HEK293 (cell line): ENCODE measurements around the gene HDLBP.

Experiments
- CTCF ChIA-PET: fragments of 350-600 bp; formaldehyde crosslinking; extraction: SDS; loops from one replicate; lab custom pipeline; 2021; ENCODE audit warnings: antibody characterized with exemption; lab: Yijun Ruan, JAX
- POLR2A ChIA-PET: fragments of 300-600 bp; formaldehyde crosslinking; extraction: SDS; loops from one replicate; lab custom pipeline; 2020; ENCODE audit warnings: antibody characterized with exemption, inconsistent platforms; lab: Yijun Ruan, JAX
- H3K27ac ChIP-seq: fragments of 200-500 bp; sonication (Bioruptor generic); 2 replicates; pipeline ENCODE4 v1.5.1; 2014; ENCODE audit warnings: low read depth, low read length, control low read depth, inconsistent platforms; ENCODE audit errors: extremely low read depth
- H3K36me3 ChIP-seq, 2 experiments: fragments of 200-500 bp in 1 of 2; sonication (Bioruptor generic) in 1 of 2; 1 replicate in 1 of 2; 2 replicates in 1 of 2; pipeline ENCODE4 v1.5.1; 2014 to 2017; ENCODE audit warnings: inconsistent platforms in 2 of 2, low read length in 2 of 2; ENCODE audit not compliant: control insufficient read depth in 2 of 2, insufficient read depth in 1 of 2
- H3K4me1 ChIP-seq: fragments of 200-500 bp; sonication (Bioruptor generic); 2 replicates; pipeline ENCODE4 v1.5.1; 2014; ENCODE audit warnings: mild to moderate bottlenecking, low read length, inconsistent platforms; ENCODE audit not compliant: control insufficient read depth, insufficient read depth
- H3K4me3 ChIP-seq: 2 replicates; pipeline ENCODE4 v1.5.1; 2011; ENCODE audit warnings: low read depth, mild to moderate bottlenecking, control low read depth, low read length, moderate library complexity
- H3K9me3 ChIP-seq: fragments of 200-500 bp; sonication (Bioruptor generic); 2 replicates; pipeline ENCODE4 v1.5.1; 2014; ENCODE audit warnings: low read depth, low read length, inconsistent platforms; ENCODE audit not compliant: control insufficient read depth, insufficient read depth
- CTCF ChIP-seq: fragments of 450-650 bp; formaldehyde crosslinking; IDR thresholded peaks from 2 replicates; pipeline ENCODE4 v1.5.1; 2016; ENCODE audit warnings: missing biosample characterization, missing genetic modification characterization
- FEZF1 ChIP-seq: fragments of 450-650 bp; formaldehyde crosslinking; IDR thresholded peaks from 2 replicates; pipeline ENCODE4 v1.5.1; 2016; ENCODE audit warnings: missing biosample characterization, missing genetic modification characterization
- GLI4 ChIP-seq: fragments of 450-650 bp; formaldehyde crosslinking; IDR thresholded peaks from 2 replicates; pipeline ENCODE4 v1.5.1; 2016; ENCODE audit warnings: missing biosample characterization, missing genetic modification characterization
- MYNN ChIP-seq: fragments of 450-650 bp; formaldehyde crosslinking; IDR thresholded peaks from 2 replicates; pipeline ENCODE4 v1.5.1; 2016; ENCODE audit warnings: missing biosample characterization, missing genetic modification characterization, borderline replicate concordance
- PRDM4 ChIP-seq: fragments of 450-650 bp; formaldehyde crosslinking; IDR thresholded peaks from 2 replicates; pipeline ENCODE4 v1.5.1; 2017; ENCODE audit warnings: missing biosample characterization, missing genetic modification characterization
- ZBTB10 ChIP-seq: fragments of 450-650 bp; formaldehyde crosslinking; IDR thresholded peaks from 2 replicates; pipeline ENCODE4 v1.5.1; 2016; ENCODE audit warnings: missing biosample characterization, missing genetic modification characterization
- ZBTB26 ChIP-seq: fragments of 450-650 bp; formaldehyde crosslinking; optimal IDR thresholded peaks from 2 replicates; pipeline ENCODE3; 2016; ENCODE audit warnings: missing biosample characterization, mild to moderate bottlenecking, missing genetic modification characterization
- ZFP3 ChIP-seq: fragments of 450-650 bp; formaldehyde crosslinking; IDR thresholded peaks from 2 replicates; pipeline ENCODE4 v1.5.1; 2016; ENCODE audit warnings: low read depth, missing biosample characterization, missing genetic modification characterization
- ZFP37 ChIP-seq: fragments of 450-650 bp; formaldehyde crosslinking; IDR thresholded peaks from 2 replicates; pipeline ENCODE4 v1.5.1; 2016; ENCODE audit warnings: missing biosample characterization, missing genetic modification characterization
- ZNF112 ChIP-seq: fragments of 450-650 bp; formaldehyde crosslinking; IDR thresholded peaks from 2 replicates; pipeline ENCODE4 v1.5.0; 2017; ENCODE audit warnings: missing biosample characterization, missing genetic modification characterization
- ZNF140 ChIP-seq: fragments of 450-650 bp; formaldehyde crosslinking; IDR thresholded peaks from 2 replicates; pipeline ENCODE4 v1.5.1; 2016; ENCODE audit warnings: missing biosample characterization, missing genetic modification characterization
- ZNF239 ChIP-seq: fragments of 450-650 bp; formaldehyde crosslinking; IDR thresholded peaks from 2 replicates; pipeline ENCODE4 v1.5.1; 2016; ENCODE audit warnings: missing biosample characterization, missing genetic modification characterization
- ZNF423 ChIP-seq: fragments of 450-650 bp; formaldehyde crosslinking; IDR thresholded peaks from 2 replicates; pipeline ENCODE4 v1.5.1; 2016; ENCODE audit warnings: missing biosample characterization, missing genetic modification characterization
- ZNF433 ChIP-seq: fragments of 450-650 bp; formaldehyde crosslinking; IDR thresholded peaks from 2 replicates; pipeline ENCODE4 v1.5.1; 2016; ENCODE audit warnings: missing biosample characterization, missing genetic modification characterization, low read depth
- ZNF521 ChIP-seq: fragments of 450-650 bp; formaldehyde crosslinking; IDR thresholded peaks from 2 replicates; pipeline ENCODE4 v1.5.1; 2017; ENCODE audit warnings: missing biosample characterization, mild to moderate bottlenecking, missing genetic modification characterization
- ZNF561 ChIP-seq: fragments of 450-650 bp; IDR thresholded peaks from 2 replicates; pipeline ENCODE4 v1.5.1; 2018; ENCODE audit warnings: missing biosample characterization, missing genetic modification characterization, borderline replicate concordance
- ZNF791 ChIP-seq: fragments of 450-650 bp; formaldehyde crosslinking; IDR thresholded peaks from 2 replicates; pipeline ENCODE4 v1.5.1; 2016; ENCODE audit warnings: missing biosample characterization, missing genetic modification characterization
- ZNF843 ChIP-seq: fragments of 450-650 bp; formaldehyde crosslinking; IDR thresholded peaks from 2 replicates; pipeline ENCODE4 v1.5.1; 2016; ENCODE audit warnings: missing biosample characterization, missing genetic modification characterization
- TF ChIP-seq, protein P1 (sequence below): fragments of 450-650 bp; formaldehyde crosslinking; IDR thresholded peaks from 2 replicates; pipeline ENCODE4 v1.5.1; 2017; ENCODE audit warnings: missing biosample characterization, mild to moderate bottlenecking, missing genetic modification characterization, moderate library complexity

HDLBP gene

GRCh38 chr2:241199897-241200821 lies 115.3 kb downstream of the HDLBP start:
- Histone ChIP-seq H3K36me3 (no peaks in the 10 kb centered on the region), H3K4me3 (no peak overlapping the region), H3K27ac (no peak overlapping the region), H3K9me3 (no peaks in the 10 kb centered on the region)
- CTCF ChIA-PET: no interaction called here
- no peak for TF ChIP-seq MYNN (tag by site-specific recombination)
- no peak for TF ChIP-seq ZBTB26 (tag by site-specific recombination)
- TF ChIP-seq ZNF561 (tag by site-specific recombination): no peak
- no peak for TF ChIP-seq PRDM4 (tag by site-specific recombination)
- no peak for TF ChIP-seq ZNF843 (tag by site-specific recombination)
- TF ChIP-seq ZNF521 (tag by site-specific recombination): no peak
- TF ChIP-seq ZNF433 (tag by site-specific recombination): no peak
- TF ChIP-seq CTCF (tag by site-specific recombination): no peak
- TF ChIP-seq, protein P1, sequence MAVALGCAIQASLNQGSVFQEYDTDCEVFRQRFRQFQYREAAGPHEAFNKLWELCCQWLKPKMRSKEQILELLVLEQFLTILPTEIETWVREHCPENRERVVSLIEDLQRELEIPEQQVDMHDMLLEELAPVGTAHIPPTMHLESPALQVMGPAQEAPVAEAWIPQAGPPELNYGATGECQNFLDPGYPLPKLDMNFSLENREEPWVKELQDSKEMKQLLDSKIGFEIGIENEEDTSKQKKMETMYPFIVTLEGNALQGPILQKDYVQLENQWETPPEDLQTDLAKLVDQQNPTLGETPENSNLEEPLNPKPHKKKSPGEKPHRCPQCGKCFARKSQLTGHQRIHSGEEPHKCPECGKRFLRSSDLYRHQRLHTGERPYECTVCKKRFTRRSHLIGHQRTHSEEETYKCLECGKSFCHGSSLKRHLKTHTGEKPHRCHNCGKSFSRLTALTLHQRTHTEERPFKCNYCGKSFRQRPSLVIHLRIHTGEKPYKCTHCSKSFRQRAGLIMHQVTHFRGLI: no peak
- no peak for TF ChIP-seq ZNF791
- TF ChIP-seq GLI4 (tag by site-specific recombination): no peak
- TF ChIP-seq ZNF239: no peak
- TF ChIP-seq ZNF140: no peak
- TF ChIP-seq ZFP3 (tag by site-specific recombination): no peak
- no peak for TF ChIP-seq ZNF112 (tag by site-specific recombination)
- no peak for TF ChIP-seq ZFP37 (tag by site-specific recombination)
- no peak for TF ChIP-seq FEZF1 (tag by site-specific recombination)
- TF ChIP-seq ZBTB10: no peak
- TF ChIP-seq ZNF423 (tag by site-specific recombination): no peak
- TF ChIP-seq, all 188 proteins: peak for 0
- no peaks in the 10 kb centered on the region for H3K4me1 ChIP-seq
- POLR2A ChIA-PET: no interaction called here
